H9 (cell line): ENCODE data around the gene DOCK9. TPM values are rescaled to one million over a fixed set of nuclear protein-coding genes. Genes with fewer than 3 reads are reported as not detected.
A peak's percentile ranks its signal among the peaks of the same experiment; 100 is the strongest.

Experiments used
- DNase-seq: peaks from one replicate; pipeline ENCODE4 v3.0.0-alpha.2; 2017
- H2AFZ ChIP-seq: one replicate; pipeline ENCODE4 v1.6.1; 2013; ENCODE audit warnings: mild to moderate bottlenecking, low read length, control low read depth, moderate library complexity
- H2AK5ac ChIP-seq: 2 replicates; pipeline ENCODE4 v1.6.1; 2013; ENCODE audit warnings: low read length, control low read depth, mixed read lengths; ENCODE audit not compliant: insufficient read length
- H2BK120ac ChIP-seq: one replicate; pipeline ENCODE4 v1.6.1; 2013; ENCODE audit warnings: low read depth, mild to moderate bottlenecking, low read length, control low read depth, inconsistent platforms; ENCODE audit not compliant: poor library complexity, severe bottlenecking
- H2BK12ac ChIP-seq: 2 replicates; pipeline ENCODE4 v1.6.1; 2013; ENCODE audit warnings: low read length, control low read depth, mixed read lengths, low read depth; ENCODE audit not compliant: insufficient read length
- H2BK15ac ChIP-seq: 2 replicates; pipeline ENCODE4 v1.6.1; 2013; ENCODE audit warnings: low read depth, low read length, control low read depth
- H2BK20ac ChIP-seq: one replicate; pipeline ENCODE4 v1.6.1; 2013; ENCODE audit warnings: low read depth, mild to moderate bottlenecking, low read length, control low read depth, inconsistent platforms; ENCODE audit not compliant: poor library complexity, severe bottlenecking
- H2BK5ac ChIP-seq: 2 replicates; pipeline ENCODE4 v1.6.1; 2013; ENCODE audit warnings: low read length, control low read depth, mixed read lengths; ENCODE audit not compliant: insufficient read length
- H3K14ac ChIP-seq: 2 replicates; pipeline ENCODE4 v1.6.1; 2013; ENCODE audit warnings: low read length, control low read depth; ENCODE audit not compliant: insufficient read depth
- H3K18ac ChIP-seq: 2 replicates; pipeline ENCODE4 v1.6.1; 2013; ENCODE audit warnings: low read depth, mild to moderate bottlenecking, mixed read lengths, low read length, control low read depth; ENCODE audit not compliant: insufficient read length
- H3K23ac ChIP-seq: 2 replicates; pipeline ENCODE4 v1.6.1; 2013; ENCODE audit warnings: low read length, control low read depth, mixed read lengths, low read depth; ENCODE audit not compliant: insufficient read length
- H3K23me2 ChIP-seq: 2 replicates; pipeline ENCODE4 v1.6.1; 2013; ENCODE audit warnings: low read depth, mild to moderate bottlenecking, mixed read lengths, low read length, control low read depth; ENCODE audit not compliant: insufficient read length, poor library complexity, severe bottlenecking
- H3K27ac ChIP-seq: 2 replicates; pipeline ENCODE4 v1.5.1; 2013; ENCODE audit warnings: low read length, control low read depth, mixed read lengths, low read depth; ENCODE audit not compliant: insufficient read length
- H3K27me3 ChIP-seq: 2 replicates; pipeline ENCODE4 v1.6.1; 2013; ENCODE audit warnings: low read length, control low read depth, inconsistent platforms; ENCODE audit not compliant: insufficient read depth
- H3K4ac ChIP-seq: 2 replicates; pipeline ENCODE4 v1.6.1; 2013; ENCODE audit warnings: low read depth, mild to moderate bottlenecking, control low read depth, inconsistent platforms, low read length, moderate library complexity
- H3K4me1 ChIP-seq: 2 replicates; pipeline ENCODE4 v1.6.1; 2013; ENCODE audit warnings: low read length, control low read depth, inconsistent platforms; ENCODE audit not compliant: insufficient read depth
- H3K4me2 ChIP-seq: 2 replicates; pipeline ENCODE4 v1.6.1; 2013; ENCODE audit warnings: low read length, control low read depth, mixed read lengths; ENCODE audit not compliant: insufficient read length, insufficient read depth
- H3K56ac ChIP-seq: 2 replicates; pipeline ENCODE4 v1.6.1; 2013; ENCODE audit warnings: low read depth, mild to moderate bottlenecking, mixed read lengths, low read length, control low read depth; ENCODE audit not compliant: insufficient read length
- H3K79me1 ChIP-seq: 2 replicates; pipeline ENCODE4 v1.6.1; 2013; ENCODE audit warnings: low read depth, mild to moderate bottlenecking, moderate library complexity, low read length, control low read depth, inconsistent platforms; ENCODE audit not compliant: insufficient read depth, poor library complexity, severe bottlenecking
- H3K79me2 ChIP-seq: 2 replicates; pipeline ENCODE4 v1.6.1; 2013; ENCODE audit warnings: low read length, control low read depth, inconsistent platforms; ENCODE audit not compliant: insufficient read depth
- H3K9ac ChIP-seq: 2 replicates; pipeline ENCODE4 v1.6.1; 2013; ENCODE audit warnings: low read length, control low read depth, mixed read lengths; ENCODE audit not compliant: insufficient read length; ENCODE audit errors: extremely low read depth
- H3K9me3 ChIP-seq: one replicate; pipeline ENCODE4 v1.6.1; 2013; ENCODE audit warnings: low read depth, low read length, inconsistent platforms; ENCODE audit not compliant: control insufficient read depth
- H3T11ph ChIP-seq: one replicate; pipeline ENCODE4 v1.6.1; 2013; ENCODE audit warnings: mild to moderate bottlenecking, low read length, control low read depth, inconsistent platforms
- H4K20me1 ChIP-seq: one replicate; pipeline ENCODE4 v1.6.1; 2013; ENCODE audit not compliant: control insufficient read depth, insufficient read length, insufficient read depth
- H4K5ac ChIP-seq: 2 replicates; pipeline ENCODE4 v1.6.1; 2013; ENCODE audit warnings: low read depth, mild to moderate bottlenecking, mixed read lengths, low read length, control low read depth; ENCODE audit not compliant: insufficient read length
- H4K8ac ChIP-seq: replicated peaks from 2 replicates; pipeline ENCODE4 v1.6.1; 2013; ENCODE audit warnings: low read length, control low read depth, mixed read lengths, low read depth; ENCODE audit not compliant: insufficient read length
- H4K91ac ChIP-seq: 2 replicates; pipeline ENCODE4 v1.6.1; 2013; ENCODE audit warnings: low read depth, mild to moderate bottlenecking, moderate library complexity, mixed read lengths, low read length, control low read depth; ENCODE audit not compliant: insufficient read length
- H3K27ac Mint-ChIP-seq, 3 experiments: 2 replicates in 2 of 3; 3 replicates in 1 of 3; pipeline ENCODE4 v1.8.0; 2020 to 2021; ENCODE audit warnings: mixed read lengths in 3 of 3, mild to moderate bottlenecking in 1 of 3, moderate library complexity in 1 of 3
- H3K27me3 Mint-ChIP-seq: 2 replicates; pipeline ENCODE4 v1.8.0; 2021; ENCODE audit warnings: low read depth, mild to moderate bottlenecking, moderate library complexity, mixed read lengths
- H3K36me3 Mint-ChIP-seq, 3 experiments: 2 replicates in 2 of 3; 3 replicates in 1 of 3; pipeline ENCODE4 v1.8.0; 2020 to 2021; ENCODE audit warnings: low read depth in 3 of 3, mixed read lengths in 3 of 3; ENCODE audit not compliant: insufficient read depth in 1 of 3
- H3K4me1 Mint-ChIP-seq, 2 experiments: 2 replicates each; pipeline ENCODE4 v1.8.0; 2020; ENCODE audit warnings: mixed read lengths in 2 of 2
- H3K4me3 Mint-ChIP-seq, 2 experiments: 2 replicates in 1 of 2; 3 replicates in 1 of 2; pipeline ENCODE4 v1.8.0; 2020 to 2021; ENCODE audit warnings: mild to moderate bottlenecking in 2 of 2, mixed read lengths in 2 of 2, moderate library complexity in 1 of 2
- H3K9me3 Mint-ChIP-seq, 2 experiments: 2 replicates in 1 of 2; 3 replicates in 1 of 2; pipeline ENCODE4 v1.8.0; 2020; ENCODE audit warnings: mild to moderate bottlenecking in 2 of 2, mixed read lengths in 2 of 2, moderate library complexity in 1 of 2
- WGBS: extraction: QIAGEN DNeasy Blood & Tissue Kit; methylation state at CpG from one replicate; pipeline ENCODE4 v1.1.7; 2013; ENCODE audit warnings: missing lambda C conversion rate, low lambda C conversion rate, mixed read lengths; ENCODE audit not compliant: insufficient read length; ENCODE audit errors: extremely low coverage; 5-methylcytosine and 5-hydroxymethylcytosine counted together
- total RNA-seq: library from RNA; stranded (reverse); gene quantifications from 2 replicates; pipeline ENCODE4 v1.2.1, GENCODE V29; 2021
- TF ChIP-seq, protein P1 (sequence below): fragments of 200-600 bp; sonication (generic); conservative IDR thresholded peaks from 3 replicates; pipeline ENCODE4 v1.8.0; 2021; ENCODE audit warnings: antibody characterized with exemption, mild to moderate bottlenecking

Gene DOCK9
- total RNA-seq, 1 experiment from 2014 or later = 23.0 TPM

DNA sequence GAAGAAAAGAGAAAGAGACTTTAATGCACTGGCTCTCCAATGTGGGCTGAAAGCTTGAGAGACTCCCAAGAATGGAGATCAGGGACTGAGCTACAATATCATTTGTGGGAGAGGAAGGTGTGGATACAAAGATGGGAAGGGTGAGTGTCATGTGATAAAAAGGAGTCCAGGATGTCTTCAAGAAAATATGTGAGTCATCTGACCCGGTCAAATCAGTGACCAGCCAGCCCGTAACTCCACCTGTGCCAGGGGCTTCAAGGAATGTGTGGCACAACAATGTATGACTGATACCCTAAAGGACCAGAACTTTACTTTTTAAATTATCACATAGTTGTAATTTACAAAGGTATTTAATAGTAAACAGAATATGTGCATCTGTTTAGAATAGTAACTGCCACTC lies 97.2 kb downstream of the DOCK9 start:
- H2AFZ ChIP-seq = no peak overlapping the region
- H3K4me1 ChIP-seq = peaks cover 6% of the 10 kb centered on the region; the same call in 1 of the 2 replicates
- no peaks in the 10 kb centered on the region for H3K79me1 ChIP-seq
- no peak overlapping the region for H3K23ac ChIP-seq
- no peaks in the 10 kb centered on the region for H3K79me2 ChIP-seq
- no peak overlapping the region for H2BK15ac ChIP-seq
- H3K23me2 ChIP-seq = no peaks in the 10 kb centered on the region
- no peaks in the 10 kb centered on the region for H3K9me3 Mint-ChIP-seq
- WGBS = no CpG with 5 or more reads among the region's 2 CpGs
- H3K36me3 Mint-ChIP-seq = peaks cover 0 to 13% (median 0%) of the 10 kb centered on the region in 3 experiments; a peak in 2 of 7 replicates
- no peak overlapping the region for H2BK120ac ChIP-seq
- no peak overlapping the region for H2BK5ac ChIP-seq
- no peak for DNase-seq
- no peak overlapping the region for H3K18ac ChIP-seq
- no peak overlapping the region for H3K4ac ChIP-seq
- H4K91ac ChIP-seq = no peak overlapping the region
- no peaks in the 10 kb centered on the region for H3K9me3 ChIP-seq
- no peak overlapping the region for H3K56ac ChIP-seq
- TF ChIP-seq, protein P1, sequence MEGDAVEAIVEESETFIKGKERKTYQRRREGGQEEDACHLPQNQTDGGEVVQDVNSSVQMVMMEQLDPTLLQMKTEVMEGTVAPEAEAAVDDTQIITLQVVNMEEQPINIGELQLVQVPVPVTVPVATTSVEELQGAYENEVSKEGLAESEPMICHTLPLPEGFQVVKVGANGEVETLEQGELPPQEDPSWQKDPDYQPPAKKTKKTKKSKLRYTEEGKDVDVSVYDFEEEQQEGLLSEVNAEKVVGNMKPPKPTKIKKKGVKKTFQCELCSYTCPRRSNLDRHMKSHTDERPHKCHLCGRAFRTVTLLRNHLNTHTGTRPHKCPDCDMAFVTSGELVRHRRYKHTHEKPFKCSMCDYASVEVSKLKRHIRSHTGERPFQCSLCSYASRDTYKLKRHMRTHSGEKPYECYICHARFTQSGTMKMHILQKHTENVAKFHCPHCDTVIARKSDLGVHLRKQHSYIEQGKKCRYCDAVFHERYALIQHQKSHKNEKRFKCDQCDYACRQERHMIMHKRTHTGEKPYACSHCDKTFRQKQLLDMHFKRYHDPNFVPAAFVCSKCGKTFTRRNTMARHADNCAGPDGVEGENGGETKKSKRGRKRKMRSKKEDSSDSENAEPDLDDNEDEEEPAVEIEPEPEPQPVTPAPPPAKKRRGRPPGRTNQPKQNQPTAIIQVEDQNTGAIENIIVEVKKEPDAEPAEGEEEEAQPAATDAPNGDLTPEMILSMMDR = no peak
- no peaks in the 10 kb centered on the region for H3K27me3 Mint-ChIP-seq
- no peak overlapping the region for H2BK20ac ChIP-seq
- H3K9ac ChIP-seq = no peak overlapping the region
- H4K5ac ChIP-seq = no peak overlapping the region
- H3K14ac ChIP-seq = no peak overlapping the region
- H3K4me2 ChIP-seq = no peak overlapping the region
- H3K4me1 Mint-ChIP-seq = peaks cover 12 to 13% of the 10 kb centered on the region in 2 experiments
- no peaks in the 10 kb centered on the region for H3K27me3 ChIP-seq
- no peak overlapping the region for H3K4me3 Mint-ChIP-seq
- peak overlapping the region in 1 of 3 experiments; percentile 63; a peak in 1 of 7 replicates for H3K27ac Mint-ChIP-seq
- H4K20me1 ChIP-seq = peaks cover 2% of the 10 kb centered on the region
- no peak overlapping the region for H2BK12ac ChIP-seq
- H2AK5ac ChIP-seq = no peak overlapping the region
- no peak overlapping the region for H4K8ac ChIP-seq
- H3T11ph ChIP-seq = no peak overlapping the region
- no peak overlapping the region for H3K27ac ChIP-seq
